GM21825 (cell line): ENCODE results near the gene FXN.
"Not testable (repeated sequence)": the region's sequence is repeated elsewhere in the genome, so short reads cannot be mapped to it uniquely, and the experiment has no call there.

ENCODE experiments used
- ATAC-seq: cut with Tn5 transposase; IDR thresholded peaks from one replicate; pipeline ENCODE4 v1.9.1; 2021; ENCODE audit warnings: mild to moderate bottlenecking, moderate library complexity; ENCODE audit not compliant: unreplicated experiment

Gene FXN

DNA sequence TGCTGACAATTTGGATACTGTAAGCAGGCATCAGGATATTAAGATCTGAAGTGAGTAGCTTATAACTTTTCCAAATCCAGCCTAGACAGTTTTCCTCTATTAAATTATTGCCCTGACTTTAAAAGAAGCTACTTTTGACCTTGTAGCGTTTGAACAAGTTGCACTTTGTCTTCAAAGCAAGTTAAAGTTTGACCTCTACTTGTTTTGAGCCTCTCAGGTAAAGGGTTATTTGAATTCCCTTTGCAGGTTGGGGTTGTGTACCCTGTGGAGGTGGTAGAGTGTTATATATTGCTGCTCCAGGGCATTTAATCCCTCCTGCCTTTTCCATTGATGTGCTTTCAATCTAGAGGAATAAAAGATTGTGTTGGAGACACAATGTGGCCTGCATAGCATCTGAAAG, 30.1 kb downstream of the FXN start:
- no peak for ATAC-seq

DNA sequence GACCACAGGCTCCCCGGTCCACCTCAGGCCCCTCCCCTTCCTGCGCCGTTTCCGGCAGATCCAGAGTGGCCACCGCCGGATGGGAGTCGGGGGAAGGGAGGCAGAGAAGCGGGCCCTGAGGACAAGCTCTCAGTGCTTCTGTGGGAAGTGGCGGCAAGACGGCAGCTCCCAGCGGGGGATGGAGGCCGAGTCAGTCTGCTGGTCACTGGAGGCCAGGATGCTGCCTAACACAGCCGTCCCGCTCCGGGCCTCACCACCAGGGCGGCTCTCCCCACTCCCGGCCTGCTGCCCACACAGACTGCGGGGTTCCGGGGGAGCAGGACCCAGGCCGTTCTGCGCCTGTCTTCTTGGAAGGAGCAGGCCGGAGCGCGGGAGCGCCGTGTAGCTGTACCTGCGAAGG, 31.4 kb downstream of the FXN start:
- ATAC-seq: no peak

DNA sequence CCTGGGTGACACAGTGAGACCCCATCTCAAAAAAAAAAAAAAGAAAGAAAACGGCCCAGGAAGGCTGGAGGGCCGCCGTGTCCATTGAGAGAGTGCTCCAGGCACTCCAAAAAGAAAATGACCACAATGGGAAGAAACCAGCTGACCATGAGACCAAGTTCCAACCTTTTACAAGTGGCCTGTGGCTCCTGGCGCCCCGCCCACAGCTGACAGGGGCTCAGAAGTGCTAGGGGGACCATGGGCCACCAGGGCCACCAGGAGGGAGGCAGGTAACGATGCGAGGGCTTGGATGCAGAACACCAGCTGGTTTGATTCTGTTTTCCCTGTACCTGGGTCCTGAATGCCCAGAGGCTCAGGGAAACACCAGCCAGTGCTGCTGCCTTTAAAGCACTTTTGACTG, 34.6 kb downstream of the FXN start:
- ATAC-seq: no peak

DNA sequence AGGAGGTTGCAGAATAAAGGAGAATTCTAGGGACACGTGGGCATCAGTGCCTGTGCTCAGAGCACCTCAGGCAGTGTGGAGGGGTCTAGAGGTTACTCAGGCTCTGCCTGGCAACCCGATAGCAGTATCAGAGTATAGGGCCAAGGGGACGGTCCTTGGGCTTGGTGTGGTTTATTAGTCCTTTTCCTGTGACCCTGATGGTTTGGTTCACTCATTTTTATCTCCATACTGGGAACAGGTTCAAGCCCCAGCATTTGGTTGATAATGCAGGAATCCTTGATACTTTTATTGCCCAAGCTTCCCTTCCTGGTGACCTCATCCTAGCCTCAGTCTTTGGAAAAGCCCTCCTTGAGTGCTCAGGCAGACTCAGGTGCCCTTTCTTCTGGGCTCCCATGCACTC, 35.5 kb downstream of the FXN start:
- ATAC-seq: no peak

DNA sequence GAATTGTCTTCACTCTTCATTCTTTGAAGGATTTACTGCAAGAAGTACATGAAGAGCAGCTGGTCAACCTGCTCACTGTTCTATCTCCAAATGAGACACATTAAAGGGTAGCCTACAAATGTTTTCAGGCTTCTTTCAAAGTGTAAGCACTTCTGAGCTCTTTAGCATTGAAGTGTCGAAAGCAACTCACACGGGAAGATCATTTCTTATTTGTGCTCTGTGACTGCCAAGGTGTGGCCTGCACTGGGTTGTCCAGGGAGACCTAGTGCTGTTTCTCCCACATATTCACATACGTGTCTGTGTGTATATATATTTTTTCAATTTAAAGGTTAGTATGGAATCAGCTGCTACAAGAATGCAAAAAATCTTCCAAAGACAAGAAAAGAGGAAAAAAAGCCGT, 37.6 kb downstream of the FXN start:
- ATAC-seq: no peak

DNA sequence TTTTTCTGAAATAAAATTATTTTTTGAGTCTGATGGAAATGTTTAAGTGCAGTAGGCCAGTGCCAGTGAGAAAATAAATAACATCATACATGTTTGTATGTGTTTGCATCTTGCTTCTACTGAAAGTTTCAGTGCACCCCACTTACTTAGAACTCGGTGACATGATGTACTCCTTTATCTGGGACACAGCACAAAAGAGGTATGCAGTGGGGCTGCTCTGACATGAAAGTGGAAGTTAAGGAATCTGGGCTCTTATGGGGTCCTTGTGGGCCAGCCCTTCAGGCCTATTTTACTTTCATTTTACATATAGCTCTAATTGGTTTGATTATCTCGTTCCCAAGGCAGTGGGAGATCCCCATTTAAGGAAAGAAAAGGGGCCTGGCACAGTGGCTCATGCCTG, 39.2 kb downstream of the FXN start:
- no peak for ATAC-seq

DNA sequence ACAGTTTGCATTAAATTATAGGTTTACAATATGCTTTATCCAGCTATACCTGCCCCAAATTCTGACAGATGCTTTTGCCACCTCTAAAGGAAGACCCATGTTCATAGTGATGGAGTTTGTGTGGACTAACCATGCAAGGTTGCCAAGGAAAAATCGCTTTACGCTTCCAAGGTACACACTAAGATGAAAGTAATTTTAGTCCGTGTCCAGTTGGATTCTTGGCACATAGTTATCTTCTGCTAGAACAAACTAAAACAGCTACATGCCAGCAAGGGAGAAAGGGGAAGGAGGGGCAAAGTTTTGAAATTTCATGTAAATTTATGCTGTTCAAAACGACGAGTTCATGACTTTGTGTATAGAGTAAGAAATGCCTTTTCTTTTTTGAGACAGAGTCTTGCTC, 41.0 kb downstream of the FXN start:
- no peak for ATAC-seq

DNA sequence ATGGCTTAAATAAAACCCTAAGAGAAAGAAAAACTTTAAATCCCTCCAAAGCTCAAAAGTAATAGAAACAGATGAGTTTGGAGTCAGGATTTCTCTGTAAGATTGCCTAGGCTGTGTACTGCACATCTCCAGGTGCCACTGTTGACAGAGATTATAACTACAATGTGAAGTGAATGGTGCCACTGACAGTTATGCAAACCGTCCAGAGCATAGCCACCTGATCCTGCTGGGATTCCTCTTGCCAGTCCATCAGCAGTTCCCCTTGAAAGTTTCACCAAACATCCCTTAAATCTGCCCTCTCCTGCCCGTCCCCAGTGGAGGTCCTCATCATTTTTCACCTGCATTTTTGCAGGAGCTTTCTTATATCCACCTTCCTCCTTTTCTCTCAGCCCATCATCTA, 42.5 kb downstream of the FXN start:
- no peak for ATAC-seq

DNA sequence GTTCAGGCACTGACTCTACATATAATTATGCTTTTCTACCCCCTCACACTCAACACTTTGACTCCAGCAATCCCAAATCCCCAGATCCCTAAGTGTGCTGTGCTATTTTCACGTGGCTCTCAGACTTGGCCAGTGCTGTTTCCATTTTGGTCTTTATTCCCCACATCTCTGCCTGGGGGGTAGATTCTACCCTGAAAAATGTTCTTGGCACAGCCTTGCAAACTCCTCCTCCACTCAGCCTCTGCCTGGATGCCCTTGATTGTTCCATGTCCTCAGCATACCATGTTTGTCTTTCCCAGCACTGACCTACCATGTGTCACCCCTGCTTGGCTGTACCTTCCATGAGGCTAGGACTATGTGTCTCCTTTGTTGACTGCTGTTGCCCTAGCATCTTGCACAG, 43.0 kb downstream of the FXN start:
- no peak for ATAC-seq

DNA sequence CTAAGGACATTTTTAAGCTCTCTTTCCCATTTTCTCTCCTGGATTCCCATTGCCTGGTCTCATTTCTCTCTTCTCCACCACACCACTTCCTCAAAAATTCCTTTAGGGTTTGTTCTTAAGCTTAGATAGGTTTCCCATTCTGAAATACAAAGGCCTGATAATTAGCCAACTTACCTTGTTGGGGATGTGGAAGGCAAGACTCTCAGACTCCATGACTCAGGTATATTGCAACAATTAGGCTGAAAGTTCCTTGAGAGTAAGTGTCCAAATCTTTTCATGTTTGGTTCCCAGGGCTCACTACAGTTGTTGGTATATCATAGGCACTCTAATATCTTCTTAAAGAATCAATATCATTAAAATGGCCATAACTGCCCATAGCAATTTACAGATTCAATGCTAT, 43.6 kb downstream of the FXN start:
- no peak for ATAC-seq

DNA sequence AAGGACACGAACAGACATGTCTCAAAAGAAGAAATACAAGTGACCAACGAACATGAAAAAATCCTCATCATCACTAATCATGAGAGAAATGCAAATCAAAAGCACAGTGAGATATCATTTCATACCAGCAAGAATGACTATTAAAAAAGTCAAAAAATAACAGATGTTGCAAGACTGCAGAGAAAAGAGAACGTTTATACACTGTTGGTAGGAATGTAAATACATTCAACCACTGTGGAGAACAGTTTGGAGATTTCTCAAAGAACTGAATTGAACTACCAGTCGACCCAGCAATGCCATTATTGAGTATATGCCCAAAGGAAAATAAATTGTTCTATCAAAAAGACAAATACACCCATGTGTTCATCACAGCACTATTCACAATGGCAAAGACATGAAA, 45.7 kb downstream of the FXN start:
- no peak for ATAC-seq

DNA sequence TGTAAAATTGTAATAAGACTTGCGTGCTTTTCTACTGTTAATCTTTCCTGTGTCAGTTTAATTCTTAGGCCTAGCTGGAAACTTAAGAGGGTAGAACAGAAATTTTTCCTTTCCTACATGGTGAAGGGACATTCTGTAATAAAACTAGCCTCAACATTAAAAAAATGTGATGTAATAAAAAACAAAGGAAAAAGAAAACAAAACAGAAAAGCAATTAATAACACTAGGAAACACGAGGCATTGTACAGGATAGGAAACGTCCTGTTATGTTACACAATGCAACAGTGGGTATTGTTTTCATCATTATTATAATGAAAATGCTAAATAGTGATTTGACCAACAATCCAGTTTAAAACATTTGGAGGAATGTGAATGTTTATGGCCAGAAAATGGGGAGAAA, 47.8 kb downstream of the FXN start:
- ATAC-seq: no peak

DNA sequence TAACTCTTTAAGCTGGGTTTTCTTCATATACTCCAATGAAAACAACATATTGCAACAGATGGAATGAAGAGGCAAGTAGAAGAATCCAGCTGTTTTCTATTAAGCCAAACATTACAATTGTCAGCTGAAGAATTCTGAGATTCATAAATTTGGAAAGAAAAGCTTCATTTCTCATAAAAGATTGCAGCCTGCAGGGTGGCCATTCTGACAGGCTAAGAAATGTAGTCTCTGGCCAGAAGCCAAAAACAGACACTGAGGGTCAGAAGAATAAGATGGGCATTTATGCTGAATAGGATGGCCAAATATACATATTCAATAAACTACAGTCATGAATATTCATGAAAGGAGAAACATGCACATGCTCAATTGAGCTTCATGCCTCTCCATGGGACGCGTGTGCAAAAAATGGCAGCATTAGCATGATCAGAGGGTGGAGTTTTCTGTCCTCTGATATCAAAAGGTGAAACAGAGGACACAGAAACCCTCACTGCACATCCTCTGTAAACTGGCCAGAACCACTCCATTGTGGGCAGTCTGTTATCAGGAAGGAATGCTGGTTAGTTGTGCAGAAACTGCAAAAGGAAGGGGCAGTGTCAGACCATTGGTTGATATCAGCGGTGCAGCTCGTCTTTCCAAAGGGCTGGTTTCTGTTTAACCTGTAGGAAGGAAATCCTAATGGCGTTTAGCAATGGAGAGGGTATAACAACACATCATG, 50.2 kb downstream of the FXN start:
- no peak for ATAC-seq

DNA sequence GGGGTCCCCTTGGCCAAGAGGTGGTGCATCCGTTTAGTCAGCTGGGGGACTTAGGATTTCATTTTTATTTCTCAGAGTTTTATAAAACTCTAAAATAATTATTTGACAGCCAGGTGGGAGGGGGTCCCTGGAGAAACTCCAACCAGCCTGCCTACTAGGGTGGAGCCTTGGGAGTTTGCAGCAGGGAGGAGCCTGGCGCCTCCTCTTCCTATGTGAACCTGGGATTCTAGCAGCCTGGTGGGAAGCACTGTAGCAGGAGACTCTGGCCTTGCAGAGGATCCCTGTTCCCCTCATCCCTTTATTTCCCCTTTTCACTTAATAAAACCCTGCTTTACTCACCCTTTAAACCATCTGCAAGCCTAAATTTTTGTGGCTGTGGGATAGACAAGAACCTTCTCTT, 50.8 kb downstream of the FXN start:
- no peak for ATAC-seq

DNA sequence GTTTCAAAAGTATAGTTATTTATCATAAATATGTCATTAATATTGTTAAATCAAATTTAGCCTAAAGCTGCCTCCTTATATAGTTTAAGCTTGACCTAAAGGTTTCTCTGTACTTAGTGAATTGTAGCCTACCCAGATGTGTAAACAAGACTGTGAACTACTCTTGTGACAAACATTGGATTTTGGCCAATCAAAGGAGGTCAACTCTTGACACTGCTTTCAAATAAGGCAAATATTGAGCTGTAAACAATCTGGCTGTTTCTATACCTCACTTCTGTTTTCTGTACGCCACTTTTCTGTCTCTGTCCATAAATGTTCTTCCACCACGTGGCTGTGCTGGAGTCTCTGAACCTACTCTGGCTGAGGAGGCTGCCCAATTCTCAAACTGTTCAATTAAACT, 51.2 kb downstream of the FXN start:
- ATAC-seq: no peak

DNA sequence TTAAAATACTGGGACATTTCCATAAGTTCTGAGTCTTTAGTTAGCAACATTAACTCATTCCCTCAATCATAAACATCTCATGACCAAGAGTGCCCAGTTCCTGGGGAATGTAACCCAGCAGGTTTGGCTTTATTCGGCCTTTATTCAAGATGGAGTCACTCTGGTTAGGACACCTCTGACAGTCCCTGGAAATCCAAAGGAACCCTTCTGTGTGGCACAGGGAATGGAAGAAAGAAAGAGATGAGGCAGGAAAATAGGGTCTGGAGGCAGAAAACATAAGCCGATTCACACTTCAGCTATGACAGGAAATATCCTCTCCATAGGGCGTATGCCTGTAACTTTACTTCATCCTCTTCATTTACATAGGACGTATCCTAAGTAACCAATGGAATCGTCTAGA, 53.5 kb downstream of the FXN start:
- ATAC-seq: no peak

DNA sequence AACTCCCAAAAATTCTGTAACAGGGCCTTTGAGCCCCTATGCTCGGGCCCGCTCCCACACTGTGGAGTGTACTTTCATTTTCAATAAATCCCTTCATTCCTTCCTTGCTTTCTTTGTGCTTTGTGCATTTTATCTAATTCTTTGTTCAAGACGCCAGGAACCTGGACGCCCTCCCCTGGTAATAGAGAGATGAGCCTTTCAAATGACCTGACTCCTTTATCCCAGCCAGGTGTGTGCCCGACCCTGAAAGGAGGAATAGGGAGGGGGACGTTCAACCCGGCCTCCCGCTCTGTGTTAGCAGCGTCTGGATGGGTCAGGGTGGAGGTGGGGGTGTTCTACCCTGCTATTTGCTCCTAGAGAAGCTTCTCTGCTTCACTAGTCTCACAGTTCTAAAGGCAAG, 53.9 kb downstream of the FXN start:
- ATAC-seq: no peak

DNA sequence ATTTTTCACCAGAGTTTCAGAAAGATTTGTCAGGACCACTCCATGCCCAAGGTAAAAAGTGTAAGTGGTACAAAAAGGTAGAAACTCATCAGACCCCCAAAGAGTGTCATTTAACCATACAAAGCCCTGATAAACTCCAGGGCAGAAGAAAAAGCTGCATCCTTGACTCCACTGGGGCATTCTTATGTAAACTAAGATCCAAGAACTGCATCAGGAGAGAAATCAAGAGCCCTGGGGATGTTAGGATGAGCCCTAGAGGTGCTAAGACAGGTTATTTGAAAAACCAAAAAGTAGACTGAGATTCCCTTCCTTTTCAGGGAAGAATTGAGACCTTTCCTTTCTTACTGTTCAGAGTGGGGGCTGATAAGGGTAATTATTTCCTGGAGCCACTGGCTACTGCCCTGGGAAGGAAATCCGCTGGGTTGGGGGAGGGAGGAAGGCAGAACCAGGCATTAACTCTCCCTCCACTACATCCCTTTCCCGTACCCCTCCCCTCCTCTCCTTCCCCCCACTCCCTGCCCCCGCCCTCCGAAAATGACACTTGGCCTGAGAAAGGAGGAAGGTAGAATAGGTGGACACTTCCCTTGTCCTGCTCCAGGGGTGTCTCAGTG, 54.7 kb downstream of the FXN start:
- no peak for ATAC-seq

DNA sequence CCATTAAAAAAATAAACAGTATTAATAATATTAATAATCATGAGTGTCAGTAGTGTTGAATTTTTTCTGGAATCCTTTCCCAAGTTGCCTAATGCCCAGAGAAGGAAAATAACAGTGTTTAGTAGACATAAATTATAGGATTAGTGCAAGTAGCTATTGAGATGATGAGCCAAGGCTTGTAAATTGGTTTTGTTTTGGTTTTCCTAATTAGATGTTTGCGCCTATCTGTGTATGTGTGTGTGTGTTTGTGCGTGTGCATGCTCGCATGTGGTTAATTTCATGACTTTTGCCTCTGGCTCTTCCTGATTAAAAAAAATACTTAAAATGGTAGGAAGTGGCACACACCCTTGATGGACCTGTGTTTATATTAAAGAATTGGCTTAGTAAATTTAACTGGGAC, 55.4 kb downstream of the FXN start:
- ATAC-seq: no peak

DNA sequence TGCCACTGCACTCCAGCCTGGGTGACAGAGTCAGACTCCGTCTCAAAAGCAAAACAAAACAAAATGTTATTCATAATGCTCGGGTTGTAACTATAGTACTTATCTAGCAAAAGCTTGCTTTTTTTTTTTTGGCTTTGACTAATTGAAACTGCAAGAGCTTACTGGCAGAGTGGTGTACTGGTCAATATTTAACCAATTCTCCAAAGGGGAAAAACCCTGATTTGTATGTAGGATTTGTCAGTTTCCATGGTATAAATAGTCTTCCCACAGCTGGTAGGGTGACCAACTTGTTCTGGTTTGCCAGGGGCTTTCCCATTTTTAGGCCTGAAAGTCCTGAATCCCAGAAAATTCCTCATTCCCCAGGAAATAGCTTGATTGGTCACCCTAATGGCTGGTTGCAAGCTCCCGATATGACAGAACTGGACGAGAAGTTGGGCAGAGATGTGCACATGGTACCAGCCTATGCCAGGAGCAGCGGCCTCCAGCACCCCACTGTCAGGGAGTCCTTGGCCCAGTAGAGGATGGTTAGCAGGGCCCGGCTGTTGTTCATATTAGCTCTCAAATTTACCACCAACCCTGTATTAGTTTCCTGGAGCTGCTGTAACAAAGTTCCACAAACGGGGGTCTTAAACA, 58.0 kb downstream of the FXN start:
- no peak for ATAC-seq

DNA sequence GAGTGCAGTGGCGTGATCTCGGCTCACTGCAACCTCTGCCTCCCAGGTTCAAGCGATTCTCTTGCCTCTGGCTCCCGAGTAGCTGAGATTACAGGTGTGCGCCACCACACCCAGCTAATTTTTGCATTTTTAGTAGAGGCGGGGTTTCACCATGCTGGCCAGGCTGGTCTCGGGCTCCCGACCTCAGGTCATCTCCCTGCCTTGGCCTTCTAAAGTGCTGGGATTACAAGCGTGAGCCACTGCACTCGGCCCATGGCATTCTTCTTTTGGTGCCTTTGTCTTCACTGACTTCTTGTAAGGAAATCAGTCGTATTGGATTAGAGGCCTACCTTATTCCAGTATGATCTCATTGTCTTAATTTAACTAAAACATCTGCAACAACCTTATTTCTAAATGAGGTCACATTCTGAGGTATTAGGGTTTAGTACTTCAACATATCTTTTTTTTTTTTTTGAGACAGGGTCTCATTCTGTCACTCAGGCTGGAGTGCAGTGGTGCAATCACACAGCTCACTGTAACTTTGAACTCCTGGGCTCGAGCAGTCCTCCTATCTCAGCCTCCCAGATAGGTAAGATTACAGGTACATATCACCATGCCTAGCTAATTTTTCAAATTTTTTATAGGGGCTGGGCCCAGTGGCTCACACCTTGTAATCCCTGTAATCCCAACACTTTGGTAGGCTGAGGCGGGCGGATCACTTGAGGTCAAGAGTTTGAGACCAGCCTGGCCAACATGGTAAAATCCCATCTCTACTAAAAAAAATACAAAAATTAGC, 59.0 kb downstream of the FXN start:
- ATAC-seq: not testable (repeated sequence)

DNA sequence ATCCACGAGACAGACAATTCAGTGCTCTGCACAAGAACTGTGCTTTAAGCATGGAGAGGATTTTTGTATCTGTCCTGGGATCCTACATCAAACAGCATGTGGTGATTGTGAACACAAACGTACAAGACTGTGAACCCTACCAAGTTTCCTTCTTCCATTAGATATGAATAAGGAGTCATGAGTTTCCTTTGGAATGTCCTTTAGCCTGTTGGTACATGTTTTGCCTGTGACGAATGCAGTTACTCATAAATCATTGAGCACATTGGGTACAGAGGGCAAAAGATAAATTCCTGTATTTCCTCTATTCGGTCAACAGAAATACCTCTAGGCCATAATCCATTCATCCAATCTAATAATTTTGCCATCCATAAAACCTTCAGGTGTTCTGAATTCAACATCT, 61.5 kb downstream of the FXN start:
- ATAC-seq: no peak
